Measurements from ENCODE around the gene RND2. TPM values are rescaled to one million over a fixed set of nuclear protein-coding genes. Genes with fewer than 3 reads are reported as not detected.

RND2 gene
- total and polyA plus RNA-seq, 2 of the 13 experiments (the other 11 are each of a cell fraction or from before 2014, with no cell fraction given), result 0.05 to 0.11 TPM

DNA sequence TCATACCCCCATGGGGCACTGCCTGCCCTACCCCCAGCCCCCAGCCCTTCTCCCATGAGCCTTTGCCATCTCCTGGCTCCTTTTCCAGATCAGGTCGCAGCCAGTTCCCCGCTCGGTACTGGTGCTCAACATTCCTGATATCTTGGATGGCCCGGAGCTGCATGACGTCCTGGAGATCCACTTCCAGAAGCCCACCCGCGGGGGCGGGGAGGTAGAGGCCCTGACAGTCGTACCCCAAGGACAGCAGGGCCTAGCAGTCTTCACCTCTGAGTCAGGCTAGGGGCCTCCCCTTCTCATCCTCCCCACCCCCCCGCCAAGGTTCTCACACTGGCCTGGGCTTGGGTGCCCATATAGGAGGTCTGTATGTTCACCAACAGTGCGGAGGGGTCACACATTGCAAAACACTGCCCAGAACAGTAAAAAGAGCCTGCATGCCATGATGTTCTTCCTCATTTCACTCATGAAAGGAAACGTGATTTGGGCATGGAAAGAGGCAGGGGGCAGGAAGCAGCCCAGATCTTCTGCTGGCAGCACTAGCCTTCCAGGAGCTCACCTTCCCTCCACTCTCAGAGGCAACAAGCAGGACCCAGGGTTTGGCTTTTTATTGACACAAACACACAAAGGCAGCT, 10.9 kb upstream of the RND2 start (continued):
- TF ChIP-seq AGO2 (optimal IDR thresholded peaks at IDR 0.05; ENCODE audit: low read depth, low read length) (peak; percentile 86), POLR2G (IDR thresholded peaks at IDR 0.05; ENCODE audit: low read depth, low read length) (peak; percentile 44; the same call in 1 of the 2 replicates), ZC3H13 (CRISPR knock-in tag; IDR thresholded peaks at IDR 0.05) (0 out of 2 replicates have a peak, but pooled peaks have one; percentile 27), ZNF883 (CRISPR knock-in tag; IDR thresholded peaks at IDR 0.05; ENCODE audit: not compliant biosample characterization) (peak; percentile 28), ZNF619 (CRISPR knock-in tag; IDR thresholded peaks at IDR 0.05) (no peak), ZNF484 (CRISPR knock-in tag; IDR thresholded peaks at IDR 0.05; ENCODE audit: borderline replicate concordance, low read depth) (no peak)
- TF ChIP-seq, protein P1, sequence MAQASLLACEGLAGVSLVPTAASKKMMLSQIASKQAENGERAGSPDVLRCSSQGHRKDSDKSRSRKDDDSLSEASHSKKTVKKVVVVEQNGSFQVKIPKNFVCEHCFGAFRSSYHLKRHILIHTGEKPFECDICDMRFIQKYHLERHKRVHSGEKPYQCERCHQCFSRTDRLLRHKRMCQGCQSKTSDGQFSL (CRISPR knock-in tag; IDR thresholded peaks at IDR 0.05), result peak; percentile 20; the same call in 1 of the 2 replicates

DNA sequence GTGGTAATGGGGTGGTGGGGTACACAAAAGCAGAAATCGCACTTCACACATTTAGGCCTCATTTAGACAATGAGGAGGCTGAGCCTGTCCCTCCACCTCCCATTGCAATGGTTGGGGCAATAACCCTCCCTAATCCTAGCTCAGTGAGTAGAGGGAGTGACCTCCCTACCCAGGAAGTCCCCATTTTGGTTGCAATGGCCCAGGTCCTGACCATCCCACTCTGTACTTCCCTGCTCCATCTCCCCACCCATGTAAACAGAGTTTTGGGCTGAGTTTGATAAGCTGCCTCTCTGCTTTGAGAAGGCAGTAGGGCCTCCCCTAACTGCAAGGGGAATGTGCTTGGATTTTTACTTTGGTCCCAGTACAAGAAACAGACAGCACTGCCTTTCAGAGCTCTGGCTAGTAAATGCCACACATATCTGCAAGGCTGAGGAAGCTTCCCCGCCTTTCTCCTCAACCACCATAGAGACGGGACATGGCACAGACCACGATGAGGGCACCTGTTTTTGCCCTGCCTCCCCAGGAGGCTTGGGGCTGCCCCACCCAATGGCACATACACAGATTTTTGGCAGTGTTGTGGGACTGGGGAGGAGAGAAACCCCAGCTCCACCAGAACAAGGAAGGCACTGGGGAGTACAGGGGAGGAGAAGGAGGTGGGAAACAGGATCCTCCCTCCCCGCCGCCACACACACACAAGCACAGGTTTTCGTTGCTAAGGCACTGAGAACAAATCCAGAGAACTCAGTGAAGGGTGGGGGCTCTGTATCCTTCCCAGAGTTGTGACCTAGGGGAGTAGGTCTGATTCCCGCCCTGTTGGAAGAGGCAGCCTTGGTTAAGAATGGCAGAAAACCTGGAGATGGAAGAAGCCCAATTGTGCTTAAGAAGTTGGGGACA, 10.1 kb upstream of the RND2 start:
- FAIRE-seq, result no peak
- Histone ChIP-seq H3K4me2 (ENCODE audit: low read depth, low read length) (no peak overlapping the region), H3K4me3 (replicated peaks in 1 of 3; ENCODE audit: insufficient read depth in 1 of 3, low read depth in 2 of 3, low read length in 3 of 3) (no peak overlapping the region), H3K79me2 (ENCODE audit: insufficient read depth, low read length) (peaks cover 9% of the 10 kb centered on the region), H3K36me3 (replicated peaks in 1 of 2; ENCODE audit: control insufficient read depth in 1 of 2, insufficient read depth in 2 of 2, low read length in 2 of 2) (peaks cover 31 to 62% of the 10 kb centered on the region in 2 experiments), H3K9me3 (ENCODE audit: low read length) (no peaks in the 10 kb centered on the region), H3K9ac (ENCODE audit: insufficient read depth, low read depth, low read length) (no peak overlapping the region), H3K4me1 (ENCODE audit: insufficient read depth, low read length) (peaks cover 70% of the 10 kb centered on the region), H2AFZ (ENCODE audit: low read length) (no peak overlapping the region), H3K27ac (ENCODE audit: extremely low read length, insufficient read depth, low read length) (peak overlapping the region; percentile 25), H3K27me3 (ENCODE audit: control insufficient read depth in 1 of 2, insufficient read depth in 2 of 2, low read length in 2 of 2) (no peaks in the 10 kb centered on the region), H4K20me1 (ENCODE audit: insufficient read depth, low read length) (no peaks in the 10 kb centered on the region)
- no peak for DNase-seq (ENCODE audit: low spot score)
- intact Hi-C loops (cut with micrococcal nuclease; ENCODE audit: unreplicated experiment), result no loop called here
- WGBS (ENCODE audit: low lambda C conversion rate), result 91% methylated on average over 8 of the region's 8 CpGs
- no peak for ATAC-seq
- BruUV-seq (replicated peaks), result TSS peak; percentile 23
- in situ Hi-C loops (cut with HindIII; ENCODE audit: extremely low pct_ligation_motif_present, low pct_unique_long_range_greater_than_20kb), result no loop called here
- POLR2A ChIA-PET, result interaction anchor here (1.4 to 2.0 kb wide), 2 partner anchors 17 to 301 kb away, joined by 6 to 10 read pairs; partner anchors contain the start of gene RPL27
- CTCF ChIA-PET (ENCODE audit: low intra/inter-chr PET ratio, low total read pairs), result no interaction called here
- TF ChIP-seq DNMT1 (CRISPR knock-in tag; IDR thresholded peaks at IDR 0.05) (no peak), PHF5A (CRISPR knock-in tag; IDR thresholded peaks at IDR 0.05; ENCODE audit: low read depth, unreplicated experiment) (no peak), ZNF773 (CRISPR knock-in tag; IDR thresholded peaks at IDR 0.05; ENCODE audit: borderline replicate concordance) (no peak), ARHGAP35 (CRISPR knock-in tag; IDR thresholded peaks at IDR 0.05; ENCODE audit: borderline replicate concordance) (no peak)
- TF ChIP-seq, protein P2, sequence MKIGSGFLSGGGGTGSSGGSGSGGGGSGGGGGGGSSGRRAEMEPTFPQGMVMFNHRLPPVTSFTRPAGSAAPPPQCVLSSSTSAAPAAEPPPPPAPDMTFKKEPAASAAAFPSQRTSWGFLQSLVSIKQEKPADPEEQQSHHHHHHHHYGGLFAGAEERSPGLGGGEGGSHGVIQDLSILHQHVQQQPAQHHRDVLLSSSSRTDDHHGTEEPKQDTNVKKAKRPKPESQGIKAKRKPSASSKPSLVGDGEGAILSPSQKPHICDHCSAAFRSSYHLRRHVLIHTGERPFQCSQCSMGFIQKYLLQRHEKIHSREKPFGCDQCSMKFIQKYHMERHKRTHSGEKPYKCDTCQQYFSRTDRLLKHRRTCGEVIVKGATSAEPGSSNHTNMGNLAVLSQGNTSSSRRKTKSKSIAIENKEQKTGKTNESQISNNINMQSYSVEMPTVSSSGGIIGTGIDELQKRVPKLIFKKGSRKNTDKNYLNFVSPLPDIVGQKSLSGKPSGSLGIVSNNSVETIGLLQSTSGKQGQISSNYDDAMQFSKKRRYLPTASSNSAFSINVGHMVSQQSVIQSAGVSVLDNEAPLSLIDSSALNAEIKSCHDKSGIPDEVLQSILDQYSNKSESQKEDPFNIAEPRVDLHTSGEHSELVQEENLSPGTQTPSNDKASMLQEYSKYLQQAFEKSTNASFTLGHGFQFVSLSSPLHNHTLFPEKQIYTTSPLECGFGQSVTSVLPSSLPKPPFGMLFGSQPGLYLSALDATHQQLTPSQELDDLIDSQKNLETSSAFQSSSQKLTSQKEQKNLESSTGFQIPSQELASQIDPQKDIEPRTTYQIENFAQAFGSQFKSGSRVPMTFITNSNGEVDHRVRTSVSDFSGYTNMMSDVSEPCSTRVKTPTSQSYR (CRISPR knock-in tag; IDR thresholded peaks at IDR 0.05; ENCODE audit: borderline replicate concordance), result no peak

All from HepG2 (cell line).